SK-N-SH (cell line): Measurements from ENCODE around the gene ZNF177. TPM values are rescaled to one million over a fixed set of nuclear protein-coding genes. Genes with fewer than 3 reads are reported as not detected.
A peak's percentile ranks its signal among the peaks of the same experiment; 100 is the strongest.

ENCODE experiments used
- CTCF ChIA-PET: fragments of 300-600, 350-600 bp; formaldehyde crosslinking; extraction: SDS; loops from one replicate; lab custom pipeline; 2021; lab: Yijun Ruan, JAX
- POLR2A ChIA-PET: fragments of 350-600 bp; sonication (Branson Sonifier 250); formaldehyde crosslinking; extraction: SDS; loops from one replicate; lab custom pipeline; 2020; ENCODE audit warnings: antibody characterized with exemption, inconsistent platforms; lab: Yijun Ruan, JAX
- DNase-seq: peaks from one replicate; pipeline ENCODE4 v3.0.0; 2012
- H2AFZ ChIP-seq: fragments of 200-600 bp; sonication (generic); 2 replicates; pipeline ENCODE4 v1.8.1; 2016; ENCODE audit warnings: antibody characterized with exemption, mild to moderate bottlenecking, low read depth
- H3F3A ChIP-seq: fragments of 200-600 bp; sonication (generic); replicated peaks from 2 replicates; pipeline ENCODE3; 2016; ENCODE audit warnings: antibody characterized with exemption, mild to moderate bottlenecking; ENCODE audit not compliant: insufficient read depth
- H3K27ac ChIP-seq, 2 experiments: fragments of 200-500 bp in 1 of 2; fragments of 200-600 bp in 1 of 2; sonication (Bioruptor generic) in 1 of 2; sonication (generic), shearing (Covaris generic) in 1 of 2; 2 replicates each; pipeline versions ENCODE4 v1.5.1 to v1.6.1; 2014 to 2016; ENCODE audit warnings: low read depth in 2 of 2, inconsistent platforms in 1 of 2, low read length in 1 of 2, mild to moderate bottlenecking in 1 of 2, mixed read lengths in 1 of 2
- H3K27me3 ChIP-seq: fragments of 200-600 bp; sonication (generic), shearing (Covaris generic); 2 replicates; pipeline ENCODE4 v1.6.1; 2016; ENCODE audit warnings: mixed run types; ENCODE audit not compliant: insufficient read depth
- H3K36me3 ChIP-seq, 2 experiments: fragments of 200-500 bp in 1 of 2; fragments of 200-600 bp in 1 of 2; sonication (Bioruptor generic) in 1 of 2; sonication (generic) in 1 of 2; replicated peaks in 1 of 2; 2 replicates each; pipeline versions ENCODE3 to v1.5.1; 2014 to 2016; ENCODE audit warnings: low read length in 1 of 2, mild to moderate bottlenecking in 1 of 2; ENCODE audit not compliant: insufficient read depth in 2 of 2, control insufficient read depth in 1 of 2
- H3K4me1 ChIP-seq, 2 experiments: fragments of 200-500 bp in 1 of 2; fragments of 200-600 bp in 1 of 2; sonication (Bioruptor generic) in 1 of 2; sonication (generic), shearing (Covaris generic) in 1 of 2; 2 replicates each; pipeline versions ENCODE4 v1.5.1 to v1.6.1; 2014 to 2016; ENCODE audit warnings: low read depth in 1 of 2, low read length in 1 of 2, mixed run types in 1 of 2; ENCODE audit not compliant: insufficient read depth in 2 of 2, control insufficient read depth in 1 of 2
- H3K4me2 ChIP-seq: fragments of 200-600 bp; sonication (generic), shearing (Covaris generic); 2 replicates; pipeline ENCODE4 v1.6.1; 2017; ENCODE audit warnings: mixed run types
- H3K4me3 ChIP-seq, 2 experiments: fragments of 200-500 bp in 1 of 2; fragments of 200-600 bp in 1 of 2; sonication (Bioruptor generic) in 1 of 2; sonication (generic), shearing (Covaris generic) in 1 of 2; 2 replicates each; pipeline versions ENCODE4 v1.5.1 to v1.8.1; 2014 to 2016; ENCODE audit warnings: low read depth in 2 of 2, inconsistent platforms in 1 of 2, low read length in 1 of 2, mild to moderate bottlenecking in 1 of 2, mixed read lengths in 1 of 2, moderate library complexity in 1 of 2
- H3K79me2 ChIP-seq: fragments of 200-600 bp; sonication (generic); 2 replicates; pipeline ENCODE4 v1.8.1; 2017; ENCODE audit warnings: mild to moderate bottlenecking; ENCODE audit not compliant: insufficient read depth
- H3K9ac ChIP-seq: fragments of 200-600 bp; sonication (generic); 2 replicates; pipeline ENCODE4 v1.6.1; 2017; ENCODE audit warnings: mixed run types
- H3K9me2 ChIP-seq: fragments of 200-600 bp; sonication (generic); 2 replicates; pipeline ENCODE4 v1.6.1; 2017; ENCODE audit warnings: mixed run types
- H3K9me3 ChIP-seq: fragments of 200-600 bp; sonication (generic); 2 replicates; pipeline ENCODE4 v1.6.1; 2017; ENCODE audit warnings: mixed run types, mild to moderate bottlenecking, moderate library complexity
- H4K20me1 ChIP-seq: fragments of 200-600 bp; sonication (generic); 2 replicates; pipeline ENCODE4 v1.6.1; 2017; ENCODE audit warnings: mild to moderate bottlenecking, mixed run types; ENCODE audit not compliant: insufficient read depth
- CHD2 ChIP-seq: fragments of 150-350 bp; IDR thresholded peaks from 2 replicates; pipeline ENCODE4 v1.6.1; 2018; ENCODE audit warnings: low read length; ENCODE audit not compliant: partially characterized antibody
- ELF1 ChIP-seq: IDR thresholded peaks from 2 replicates; pipeline ENCODE4 v1.4.0; 2012
- EZH2phosphoT487 ChIP-seq: fragments of 200-600 bp; sonication (generic); IDR thresholded peaks from 2 replicates; pipeline ENCODE4 v1.6.1; 2017; ENCODE audit warnings: low read depth, mixed run types, mild to moderate bottlenecking, antibody characterized with exemption, moderate library complexity, borderline replicate concordance
- FOXM1 ChIP-seq: IDR thresholded peaks from 2 replicates; pipeline ENCODE4 v1.4.0; 2012; ENCODE audit warnings: low read depth, mild to moderate bottlenecking
- GABPA ChIP-seq: IDR thresholded peaks from 2 replicates; pipeline ENCODE4 v1.4.0; 2012; ENCODE audit warnings: low read depth, mild to moderate bottlenecking
- JUND ChIP-seq: IDR thresholded peaks from 2 replicates; pipeline ENCODE4 v1.4.0; 2012
- NFIC ChIP-seq: IDR thresholded peaks from 2 replicates; pipeline ENCODE4 v1.4.0; 2012; ENCODE audit warnings: borderline replicate concordance
- NRF1 ChIP-seq: IDR thresholded peaks from 2 replicates; pipeline ENCODE4 v1.6.1; 2012; ENCODE audit warnings: low read depth, mild to moderate bottlenecking, low read length
- RAD21 ChIP-seq: IDR thresholded peaks from 2 replicates; pipeline ENCODE4 v1.6.1; 2012; ENCODE audit warnings: mild to moderate bottlenecking, low read length
- RCOR1 ChIP-seq: fragments of 150-350 bp; IDR thresholded peaks from 2 replicates; pipeline ENCODE4 v1.6.1; 2017; ENCODE audit warnings: antibody characterized with exemption, low read length
- REST ChIP-seq: IDR thresholded peaks from 2 replicates; pipeline ENCODE4 v1.6.1; 2012; ENCODE audit warnings: mild to moderate bottlenecking, low read depth, low read length, moderate library complexity
- RFX5 ChIP-seq: IDR thresholded peaks from 2 replicates; pipeline ENCODE4 v1.6.1; 2012; ENCODE audit warnings: mild to moderate bottlenecking, improper control_type of control experiment, low read length
- SMC3 ChIP-seq: IDR thresholded peaks from 2 replicates; pipeline ENCODE4 v1.6.1; 2012; ENCODE audit warnings: low read depth, low read length, improper control_type of control experiment
- TAF1 ChIP-seq: IDR thresholded peaks from 2 replicates; pipeline ENCODE4 v1.6.1; 2012; ENCODE audit warnings: low read depth, mild to moderate bottlenecking, low read length, moderate library complexity, borderline replicate concordance
- TCF12 ChIP-seq: IDR thresholded peaks from 2 replicates; pipeline ENCODE4 v1.4.0; 2012
- TEAD4 ChIP-seq: IDR thresholded peaks from 2 replicates; pipeline ENCODE4 v1.4.0; 2012; ENCODE audit warnings: mild to moderate bottlenecking, borderline replicate concordance; ENCODE audit not compliant: insufficient read depth
- WGBS: methylation state at CpG from one replicate; pipeline ENCODE4 v1.1.6; 2017; ENCODE audit warnings: low lambda C conversion rate; 5-methylcytosine and 5-hydroxymethylcytosine counted together
- polyA plus RNA-seq, 3 experiments: library from polyadenylated mRNA; depleted of rRNA; stranded (reverse); fragments of >200 nt; gene quantifications; 2 replicates each; pipeline ENCODE4 v1.2.3, GENCODE V29; 2012
- TF ChIP-seq, protein P1 (sequence below): fragments of 200-600 bp; sonication (generic); IDR thresholded peaks from 2 replicates; pipeline ENCODE4 v1.6.1; 2017; ENCODE audit warnings: antibody characterized with exemption, mild to moderate bottlenecking, moderate library complexity

Gene ZNF177
- polyA plus RNA-seq, 1 of the 3 experiments (the other 2 are of a cell fraction) = 2.6 TPM

- H3K9ac ChIP-seq = no peak overlapping the region
- CTCF ChIA-PET = no interaction called here
- no peak for TF ChIP-seq CHD2
- no peak for TF ChIP-seq TAF1
- TF ChIP-seq JUND = no peak
- no peak for TF ChIP-seq GABPA
- no peak for TF ChIP-seq TEAD4
- no peak for TF ChIP-seq EZH2phosphoT487
- TF ChIP-seq RFX5 = no peak
- no peak for TF ChIP-seq RCOR1
- TF ChIP-seq RAD21 = no peak
- no peak for TF ChIP-seq SMC3
- TF ChIP-seq NFIC = no peak
- no peak overlapping the region for H3K4me2 ChIP-seq
- no peaks in the 10 kb centered on the region for H3K9me2 ChIP-seq
- no peaks in the 10 kb centered on the region for H3K79me2 ChIP-seq
- no peaks in the 10 kb centered on the region for H3K27me3 ChIP-seq
- DNase-seq = no peak
- no peak overlapping the region for H3K27ac ChIP-seq
- peaks cover 45 to 70% of the 10 kb centered on the region in 2 experiments for H3K36me3 ChIP-seq
- H3K9me3 ChIP-seq = peaks cover 42% of the 10 kb centered on the region
- H3K4me3 ChIP-seq = peak overlapping the region in 1 of 2 experiments; percentile 15; a peak in 1 of 4 replicates
- no peaks in the 10 kb centered on the region for H3F3A ChIP-seq
- no peaks in the 10 kb centered on the region for H3K4me1 ChIP-seq
- POLR2A ChIA-PET = no interaction called here
- WGBS = 96% methylated on average over 14 of the region's 14 CpGs
- H4K20me1 ChIP-seq = no peaks in the 10 kb centered on the region
- no peak overlapping the region for H2AFZ ChIP-seq
Measured at GRCh38 chr19:9413240-9413954, 50.6 kb downstream of the ZNF177 start.

DNA sequence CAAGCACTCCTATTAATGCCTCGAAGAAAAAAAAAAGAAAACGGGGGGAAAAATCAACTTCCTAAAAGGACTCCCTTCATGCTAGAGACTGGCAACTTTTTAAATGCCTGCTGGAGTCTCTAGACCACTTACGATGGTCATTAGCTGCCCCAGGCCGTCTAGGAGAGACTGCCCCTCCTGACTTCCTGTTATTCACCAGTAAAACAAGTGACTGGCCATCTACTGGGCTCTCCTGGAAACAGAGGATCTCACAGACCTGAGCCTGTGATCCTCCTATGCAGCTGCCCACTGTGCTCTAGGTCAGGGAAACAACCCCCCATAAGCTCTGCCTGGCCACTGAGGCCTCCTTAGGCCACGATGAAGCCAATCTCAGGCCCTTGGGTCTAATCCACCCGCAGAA is 65.1 kb downstream of the ZNF177 start:
- no peak for TF ChIP-seq NRF1
- no peak for TF ChIP-seq NFIC
- no peak for TF ChIP-seq TCF12
- TF ChIP-seq EZH2phosphoT487 = no peak
- no peak for TF ChIP-seq CHD2
- TF ChIP-seq, protein P1, sequence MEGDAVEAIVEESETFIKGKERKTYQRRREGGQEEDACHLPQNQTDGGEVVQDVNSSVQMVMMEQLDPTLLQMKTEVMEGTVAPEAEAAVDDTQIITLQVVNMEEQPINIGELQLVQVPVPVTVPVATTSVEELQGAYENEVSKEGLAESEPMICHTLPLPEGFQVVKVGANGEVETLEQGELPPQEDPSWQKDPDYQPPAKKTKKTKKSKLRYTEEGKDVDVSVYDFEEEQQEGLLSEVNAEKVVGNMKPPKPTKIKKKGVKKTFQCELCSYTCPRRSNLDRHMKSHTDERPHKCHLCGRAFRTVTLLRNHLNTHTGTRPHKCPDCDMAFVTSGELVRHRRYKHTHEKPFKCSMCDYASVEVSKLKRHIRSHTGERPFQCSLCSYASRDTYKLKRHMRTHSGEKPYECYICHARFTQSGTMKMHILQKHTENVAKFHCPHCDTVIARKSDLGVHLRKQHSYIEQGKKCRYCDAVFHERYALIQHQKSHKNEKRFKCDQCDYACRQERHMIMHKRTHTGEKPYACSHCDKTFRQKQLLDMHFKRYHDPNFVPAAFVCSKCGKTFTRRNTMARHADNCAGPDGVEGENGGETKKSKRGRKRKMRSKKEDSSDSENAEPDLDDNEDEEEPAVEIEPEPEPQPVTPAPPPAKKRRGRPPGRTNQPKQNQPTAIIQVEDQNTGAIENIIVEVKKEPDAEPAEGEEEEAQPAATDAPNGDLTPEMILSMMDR = no peak
- no peak for TF ChIP-seq REST
- TF ChIP-seq TEAD4 = no peak
- TF ChIP-seq RFX5 = no peak
- TF ChIP-seq FOXM1 = no peak
- TF ChIP-seq GABPA = no peak
- no peak for TF ChIP-seq ELF1
- TF ChIP-seq, all 33 proteins: peak for 0
- Histone ChIP-seq H3K27ac (no peak overlapping the region), H3K4me2 (no peak overlapping the region), H3F3A (no peaks in the 10 kb centered on the region), H3K9me2 (no peaks in the 10 kb centered on the region), H4K20me1 (no peaks in the 10 kb centered on the region), H3K79me2 (peaks cover 12% of the 10 kb centered on the region), H2AFZ (no peak overlapping the region), H3K9me3 (no peaks in the 10 kb centered on the region), H3K4me3 (no peak overlapping the region), H3K36me3 (peaks cover 52 to 53% of the 10 kb centered on the region in 2 experiments), H3K27me3 (no peaks in the 10 kb centered on the region), H3K9ac (no peak overlapping the region), H3K4me1 (no peaks in the 10 kb centered on the region)
- CTCF ChIA-PET = no interaction called here
- POLR2A ChIA-PET = no interaction called here
- 87% methylated on average over 4 of the region's 6 CpGs for WGBS
- DNase-seq = no peak
